Adipose tissue (tissue), 3 donors: ENCODE measurements around the gene FER. TPM values are rescaled to one million over a fixed set of nuclear protein-coding genes. Genes with fewer than 3 reads are reported as not detected.
"Not testable (repeated sequence)": the region's sequence is repeated elsewhere in the genome, so short reads cannot be mapped to it uniquely, and the experiment has no call there.

Source experiments
- H3K27ac ChIP-seq: one replicate; pipeline ENCODE4 v1.5.1; 2013; ENCODE audit warnings: low read depth, low read length
- WGBS, 3 donors: extraction: QIAGEN DNeasy Blood & Tissue Kit; methylation state at CpG; one replicate each; pipeline ENCODE4 v1.1.7; 2013; 5-methylcytosine and 5-hydroxymethylcytosine counted together
- polyA plus RNA-seq, 3 donors: library from polyadenylated mRNA; stranded (reverse); fragments of 200-250 nt; gene quantifications; one replicate each; pipeline ENCODE4 v1.2.3, GENCODE V29; 2013
- donor health status: healthy with polysubstance abuse.
- donor health status: Bipolar disorder and iron deficiency.
- donor health status: healthy.

The FER gene
- polyA plus RNA-seq, 3 donors = 1.3 to 2.9 (median 2.8) TPM

DNA sequence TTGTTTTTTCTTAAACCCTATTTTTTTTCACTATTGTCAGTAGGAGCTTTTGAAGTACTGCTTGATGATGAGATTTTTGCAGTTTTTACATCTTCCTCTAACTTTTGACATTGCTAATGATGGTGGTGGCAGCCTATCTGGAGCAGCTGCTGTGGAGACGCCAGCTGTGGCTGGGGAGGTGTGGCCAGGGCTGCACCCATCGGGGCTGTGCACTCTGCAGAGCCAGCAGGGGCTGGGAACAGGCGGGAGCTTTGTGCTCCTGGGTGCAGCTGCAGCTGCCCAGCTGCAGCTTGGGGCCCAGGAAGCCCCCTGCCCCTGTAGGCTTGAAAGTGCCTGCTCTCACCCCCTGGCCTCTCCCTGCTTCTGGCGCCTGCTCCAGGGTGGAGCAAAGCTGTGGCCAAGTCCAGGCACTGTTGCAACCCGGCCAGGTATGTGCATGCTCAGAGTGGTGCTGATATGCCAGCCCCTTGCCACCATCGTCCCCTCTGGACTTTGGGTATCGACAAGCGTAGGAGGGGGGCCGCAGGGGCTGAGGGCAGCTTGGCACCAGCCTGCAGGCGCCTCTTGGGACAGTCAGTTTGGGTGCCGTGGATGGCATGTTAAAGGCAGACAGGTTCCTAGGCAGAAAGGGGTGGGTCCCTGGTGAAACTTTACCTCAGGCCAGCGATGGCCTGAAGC, 39.2 kb downstream of the FER start:
- H3K27ac ChIP-seq = no peak overlapping the region
- 91 to 96% (median 95%) methylated on average over 12 of the region's 12 CpGs for WGBS, 3 donors

- no peak overlapping the region for H3K27ac ChIP-seq
- WGBS, 3 donors = 64 to 87% (median 84%) methylated on average over 7 of the region's 7 CpGs
Observed at GRCh38 chr5:108788142-108788541, 40.4 kb downstream of the FER start.

DNA sequence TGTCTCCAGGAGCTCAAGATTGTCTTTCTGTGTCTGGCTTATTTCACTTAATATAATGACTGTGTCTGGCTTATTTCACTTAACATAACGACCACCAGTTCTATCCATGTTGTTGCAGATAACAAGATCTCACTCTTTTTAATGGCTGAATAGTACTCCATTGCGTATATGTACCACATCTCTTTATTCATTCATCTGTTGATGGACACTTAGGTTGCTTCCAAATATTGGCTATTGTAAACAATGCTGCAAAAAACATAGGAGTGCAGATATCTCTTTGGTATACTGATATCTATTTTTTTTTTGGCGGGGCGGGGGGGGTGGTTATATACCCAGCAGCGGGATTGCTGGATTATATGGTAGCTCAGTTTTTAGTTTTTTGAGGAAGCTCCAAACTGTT, 45.5 kb downstream of the FER start:
- H3K27ac ChIP-seq = no peak overlapping the region
- 97 to 99% (median 98%) methylated on average over 5 of the region's 5 CpGs for WGBS, 3 donors

DNA sequence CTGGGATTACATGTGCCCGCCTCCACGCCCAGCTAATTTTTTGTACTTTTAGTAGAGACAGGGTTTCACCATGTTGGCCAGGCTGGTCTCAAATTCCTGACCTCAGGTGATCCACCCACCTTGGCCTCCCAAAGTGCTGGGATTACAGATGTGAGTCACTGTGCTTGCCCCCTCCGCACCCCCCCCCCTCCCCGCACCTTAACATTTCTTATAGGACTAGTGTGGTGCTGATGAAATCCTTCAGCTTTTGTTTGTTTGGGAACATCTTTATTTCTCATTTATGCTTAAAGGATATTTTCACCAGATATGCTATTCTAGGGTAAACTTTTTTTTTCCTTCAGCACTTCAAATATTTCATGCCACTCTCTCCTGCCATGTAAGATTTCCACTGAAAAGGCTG, 46.7 kb downstream of the FER start:
- WGBS, 3 donors = 93 to 98% (median 96%) methylated on average over 4 of the region's 4 CpGs
- H3K27ac ChIP-seq = not testable (repeated sequence)

- 86 to 93% (median 92%) methylated on average over 2 of the region's 2 CpGs for whole genome bisulfite sequencing, 3 donors
- no peak overlapping the region for H3K27ac ChIP-seq
Observed at GRCh38 chr5:108797396-108797795, 49.7 kb downstream of the FER start.

DNA sequence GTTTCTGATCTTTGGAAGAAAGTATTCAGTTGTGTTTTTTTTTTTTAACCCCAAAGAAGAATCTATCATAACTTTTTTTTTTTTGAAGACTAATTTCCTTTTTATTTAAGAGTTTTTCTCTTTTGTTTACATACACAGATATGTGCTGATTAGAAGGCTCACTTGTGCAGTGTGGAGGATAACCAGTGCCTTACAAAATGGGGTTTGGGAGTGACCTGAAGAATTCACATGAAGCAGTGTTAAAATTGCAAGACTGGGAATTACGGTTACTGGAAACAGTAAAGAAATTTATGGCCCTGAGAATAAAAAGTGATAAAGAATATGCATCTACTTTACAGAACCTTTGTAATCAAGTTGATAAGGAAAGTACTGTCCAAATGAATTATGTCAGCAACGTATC, 50.3 kb downstream of the FER start:
- H3K27ac ChIP-seq = no peak overlapping the region
- 58 to 87% (median 77%) methylated on average over 2 of the region's 2 CpGs for WGBS, 3 donors

DNA sequence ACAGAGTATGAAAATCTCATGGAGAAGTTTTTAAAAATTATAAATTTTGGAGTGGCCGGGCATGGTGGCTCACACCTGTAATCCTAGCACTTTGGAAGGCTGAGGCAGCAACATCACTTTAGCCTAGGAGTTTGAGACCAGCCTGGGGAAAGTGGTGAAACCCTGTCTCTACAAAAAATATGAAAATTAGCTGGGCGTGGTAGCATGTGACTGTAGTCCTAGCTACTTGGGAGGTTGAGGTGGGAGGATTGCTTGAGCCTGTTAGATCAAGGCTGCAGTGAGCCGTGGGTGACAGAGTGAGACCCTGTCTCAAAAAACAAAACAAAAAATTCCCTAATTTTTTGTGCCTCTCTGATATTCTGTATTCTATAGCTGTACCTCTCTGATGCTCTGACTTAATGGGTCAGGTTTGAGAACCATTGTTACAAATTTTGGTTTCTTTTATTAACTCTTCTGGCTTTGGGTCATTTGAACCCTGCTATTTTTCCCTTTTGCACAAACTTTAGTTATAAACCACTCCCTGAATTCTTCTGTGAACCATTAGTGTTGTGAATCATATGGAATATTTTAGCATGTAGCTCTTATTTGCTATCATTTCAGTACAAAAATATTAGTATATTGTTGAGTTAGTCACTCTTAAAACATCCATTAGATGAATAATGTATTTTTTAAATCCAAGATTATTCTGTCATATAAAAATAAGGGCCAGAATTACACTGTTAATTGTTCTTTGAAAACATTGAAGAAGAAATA, 51.0 kb downstream of the FER start:
- 93 to 98% (median 95%) methylated on average over 3 of the region's 3 CpGs for WGBS, 3 donors
- no peak overlapping the region for H3K27ac ChIP-seq

DNA sequence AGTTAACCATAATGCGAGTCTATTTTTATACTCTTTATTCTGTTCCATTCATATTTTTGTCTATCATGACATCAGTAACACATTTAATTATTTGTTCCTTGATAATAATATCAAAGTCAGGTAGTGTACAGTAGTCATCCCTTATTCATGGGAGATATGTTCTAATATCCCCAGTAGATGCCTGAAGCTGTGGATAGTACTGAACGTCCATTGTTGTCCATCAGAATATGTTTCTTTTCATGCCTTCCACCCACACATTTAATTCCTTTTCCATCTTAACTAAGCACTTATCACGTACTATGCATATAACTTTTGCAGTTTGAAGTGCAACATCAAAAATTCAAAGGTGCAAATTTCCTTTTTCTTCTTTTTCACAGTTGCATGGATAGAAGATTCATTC, 53.6 kb downstream of the FER start:
- no peak overlapping the region for H3K27ac ChIP-seq
- WGBS, 3 donors = 92 to 95% (median 94%) methylated on average over 3 of the region's 3 CpGs

GRCh38 chr5:108801776-108802175, 54.1 kb downstream of the FER start:
- H3K27ac ChIP-seq = no peak overlapping the region
- 78 to 96% (median 79%) methylated on average over 4 of the region's 4 CpGs for WGBS, 3 donors

DNA sequence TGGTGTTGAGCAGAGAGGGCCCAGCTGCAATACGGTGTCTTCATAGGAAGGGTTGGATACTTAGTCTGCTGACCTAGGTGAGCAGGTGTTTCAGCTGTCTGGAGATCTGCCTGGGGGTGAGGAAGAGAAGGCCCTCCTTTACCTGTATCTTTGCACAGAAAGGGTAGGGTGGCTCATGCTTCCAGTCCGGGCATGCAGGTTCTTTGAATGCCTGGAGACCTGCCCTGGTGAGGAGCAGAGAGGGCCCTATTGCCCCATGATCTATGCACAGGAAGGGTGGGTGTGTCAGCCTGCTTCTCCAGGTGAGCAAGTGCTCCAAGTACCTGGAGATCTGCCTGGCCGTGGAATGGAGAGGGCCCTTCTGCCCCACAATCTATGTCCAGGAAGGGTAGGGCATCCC, 63.0 kb downstream of the FER start:
- H3K27ac ChIP-seq = no peak overlapping the region
- 94 to 100% (median 98%) methylated on average over 3 of the region's 3 CpGs for WGBS, 3 donors

GRCh38 chr5:108813673-108814072, 66.0 kb downstream of the FER start:
- 62 to 81% (median 72%) methylated on average over 3 of the region's 3 CpGs for WGBS, 3 donors

DNA sequence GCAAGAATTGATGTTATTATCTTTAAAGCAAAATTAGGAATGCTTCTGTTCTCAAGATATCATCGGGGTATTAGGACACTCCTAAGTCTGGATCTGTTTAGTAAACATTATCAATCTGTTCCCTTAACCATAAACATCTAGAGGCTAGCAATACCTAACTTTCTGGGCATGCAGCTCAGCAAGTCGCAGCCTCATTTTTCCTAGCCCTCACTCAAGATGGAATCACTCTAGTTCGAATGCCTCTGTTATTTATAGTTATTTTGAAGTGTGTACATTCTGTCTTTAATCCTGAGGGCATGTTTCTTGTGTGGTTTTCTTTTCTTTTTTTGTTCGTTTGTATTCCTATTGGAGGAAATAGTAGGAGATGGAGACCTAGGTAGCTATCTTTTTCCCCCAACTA, 66.9 kb downstream of the FER start:
- WGBS, 3 donors = 71 to 90% (median 73%) methylated on average over 4 of the region's 4 CpGs

More at GRCh38 chr5:108813673-108814072, 66.0 kb downstream of the FER start:
- H3K27ac ChIP-seq = no peak overlapping the region

DNA sequence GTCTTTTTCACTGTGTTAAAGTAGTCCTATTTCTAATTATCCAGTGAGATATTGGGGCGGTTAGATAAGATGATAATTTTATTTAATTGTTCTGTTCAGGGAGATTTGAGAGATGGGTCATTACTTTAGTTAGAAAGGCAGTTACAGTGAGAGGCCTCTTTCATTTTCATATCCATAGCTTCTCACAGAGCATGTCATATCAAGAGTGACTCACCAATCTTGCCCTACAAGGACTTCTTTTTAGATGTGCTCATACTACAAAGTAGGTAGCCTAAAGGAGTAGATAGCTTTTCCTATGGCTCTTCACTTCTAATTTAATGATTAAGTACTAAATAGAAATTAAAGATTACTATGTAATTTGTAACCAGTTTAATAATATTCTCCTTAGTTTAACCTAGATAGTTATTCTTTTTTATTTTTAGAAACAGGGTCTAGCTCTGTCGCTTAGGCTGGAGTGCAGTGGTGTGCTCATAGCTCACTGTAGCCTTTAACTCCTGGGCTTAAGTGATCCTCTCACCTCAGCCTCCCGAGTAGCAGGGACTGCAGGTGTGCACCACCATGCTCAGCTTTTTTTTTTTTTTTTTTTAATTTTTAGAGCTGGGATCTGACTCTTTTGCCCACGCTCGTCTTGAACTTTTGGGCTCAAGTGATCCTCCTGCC, 71.0 kb downstream of the FER start:
- no peak overlapping the region for H3K27ac ChIP-seq
- 93 to 97% (median 94%) methylated on average over 5 of the region's 5 CpGs for WGBS, 3 donors

More for the DNA sequence above, 66.9 kb downstream of the FER start:
- no peak overlapping the region for H3K27ac ChIP-seq

- no peak overlapping the region for H3K27ac ChIP-seq
- 94 to 96% (median 94%) methylated on average over 3 of the region's 3 CpGs for WGBS, 3 donors
Observed at GRCh38 chr5:108820983-108821382, 73.3 kb downstream of the FER start.

DNA sequence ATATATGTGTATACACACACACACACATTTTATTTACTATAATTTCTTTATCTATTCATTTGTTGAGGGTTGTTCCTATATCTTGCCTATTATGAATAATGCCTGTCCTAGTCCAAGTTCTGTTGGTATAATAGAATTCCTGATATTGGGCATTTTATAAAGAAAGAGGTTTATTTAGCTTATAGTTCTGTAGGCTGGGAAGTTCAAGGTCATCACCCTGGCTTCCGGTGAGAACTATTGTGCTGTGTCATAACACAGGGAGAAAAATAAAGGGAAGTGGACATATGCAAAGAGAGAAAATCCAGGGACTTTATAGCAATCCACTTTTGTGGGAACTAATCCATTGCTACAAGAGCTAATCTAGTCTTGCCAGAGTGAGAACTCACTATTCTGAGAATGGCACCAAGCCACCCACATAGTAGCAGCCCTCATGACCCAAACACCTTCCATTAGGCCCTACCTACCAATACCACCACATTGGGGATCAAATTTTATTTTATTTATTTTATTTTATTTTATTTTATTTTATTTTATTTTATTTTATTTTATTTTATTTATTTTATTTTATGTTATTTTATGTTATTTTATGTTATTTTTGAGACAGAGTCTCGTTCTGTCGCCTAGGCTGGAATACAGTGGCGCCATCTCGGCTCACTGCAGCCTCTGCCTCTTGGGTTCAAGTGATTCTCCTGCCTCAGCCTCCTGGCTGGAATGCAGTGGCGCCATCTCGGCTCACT, 74.7 kb downstream of the FER start:
- H3K27ac ChIP-seq = no peak overlapping the region
- WGBS, 3 donors = 94 to 96% (median 95%) methylated on average over 7 of the region's 7 CpGs

DNA sequence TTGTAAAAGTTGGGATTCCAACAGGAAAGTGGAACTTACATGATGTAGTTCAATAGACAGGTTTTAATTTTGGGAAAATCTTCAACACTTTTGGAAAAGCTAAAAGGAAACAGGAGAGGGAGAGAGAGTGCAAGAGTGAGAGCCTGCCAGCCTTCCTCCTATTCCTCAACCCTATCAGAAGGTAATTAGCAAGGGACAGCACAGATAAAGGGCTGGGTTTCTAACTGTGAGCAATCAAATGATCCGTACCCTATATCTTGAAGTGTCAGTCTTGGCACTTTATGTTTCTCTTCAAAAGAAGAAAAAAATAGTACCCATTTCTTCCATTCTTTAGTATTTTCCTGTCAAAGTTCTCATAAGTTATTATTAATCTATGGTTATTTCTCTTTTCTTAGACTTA, 79.4 kb downstream of the FER start:
- H3K27ac ChIP-seq = no peak overlapping the region
- 37 to 93% (median 92%) methylated on average over 1 of the region's 1 CpG for WGBS, 3 donors

DNA sequence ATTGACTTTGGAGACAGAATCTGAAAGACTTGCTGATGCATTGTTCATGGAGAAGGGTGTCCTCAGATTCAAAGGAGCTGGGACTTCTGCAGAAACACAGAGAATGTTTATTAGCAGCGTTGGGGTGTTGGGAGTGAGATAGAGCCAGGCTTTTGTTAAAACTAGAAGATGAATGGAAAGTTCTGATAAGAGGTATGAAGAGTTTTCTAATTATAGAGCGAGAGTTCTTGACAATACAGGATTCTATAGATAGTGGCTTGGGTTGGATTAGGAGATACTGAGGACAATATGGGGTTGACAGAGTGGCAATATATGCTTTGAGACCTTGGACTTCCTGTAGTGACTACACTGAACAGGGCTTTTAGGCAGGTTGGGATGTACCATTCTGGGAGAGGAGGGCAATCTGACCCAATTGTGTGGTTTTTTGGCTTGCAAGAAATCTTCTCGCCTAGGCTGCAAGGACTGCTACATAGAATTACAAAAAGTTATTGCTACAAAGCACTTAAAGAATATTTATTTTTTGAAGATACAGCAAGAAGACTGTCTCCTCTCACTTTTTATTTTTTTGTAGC, 83.1 kb downstream of the FER start:
- WGBS, 3 donors = 92 to 96% (median 94%) methylated on average over 3 of the region's 3 CpGs
- no peak overlapping the region for H3K27ac ChIP-seq

DNA sequence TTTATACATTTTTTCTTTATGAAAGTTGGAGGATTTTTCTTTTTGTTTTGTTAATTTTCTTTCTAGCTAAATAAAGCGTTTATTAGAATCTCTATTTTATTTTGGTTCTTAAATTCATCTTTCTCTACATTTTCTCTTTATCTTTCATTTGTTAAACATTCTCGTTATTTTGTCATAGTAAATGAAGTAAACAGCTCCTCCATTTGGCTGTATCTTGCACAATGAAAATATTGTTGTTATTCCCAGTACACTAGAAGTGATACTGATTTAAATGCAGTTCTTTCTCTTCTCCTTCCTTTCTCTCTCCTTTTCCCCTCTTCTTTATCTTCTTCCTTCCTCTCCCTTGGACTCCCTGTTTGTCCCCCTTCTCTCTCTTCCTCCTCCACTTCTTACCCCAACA, 88.8 kb downstream of the FER start:
- H3K27ac ChIP-seq = no peak overlapping the region
- WGBS, 3 donors = 90 to 96% (median 90%) methylated on average over 2 of the region's 2 CpGs
